Stomach (tissue), 4 donors: ENCODE data around the gene TIE1.

Experiments
- EP300 ChIP-seq: sonication (generic); formaldehyde crosslinking; IDR thresholded peaks from one replicate; pipeline ENCODE4 v1.6.1; 2017; ENCODE audit warnings: antibody characterized with exemption
- POLR2A ChIP-seq, 4 donors: fragments of 450-650 bp; IDR thresholded peaks; one replicate each; pipeline ENCODE4 v1.6.1; 2016; ENCODE audit warnings: antibody characterized with exemption in 4 of 4, control low read depth in 2 of 4, mild to moderate bottlenecking in 1 of 4, moderate library complexity in 1 of 4
- POLR2AphosphoS5 ChIP-seq, 3 donors: sonication (generic); formaldehyde crosslinking; IDR thresholded peaks; one replicate each; pipeline ENCODE4 v1.6.1; 2016; ENCODE audit warnings: antibody characterized with exemption in 3 of 3
- TF ChIP-seq, protein P1 (sequence below), 7 experiments: fragments of 450-650 bp in 4 of 7; fragments of 200-600 bp in 3 of 7; sonication (generic) in 3 of 7; IDR thresholded peaks; one replicate each; pipeline ENCODE4 v1.5.1; 2016 to 2019; ENCODE audit warnings: antibody characterized with exemption in 7 of 7, control low read depth in 2 of 7, mild to moderate bottlenecking in 1 of 7

DNA sequence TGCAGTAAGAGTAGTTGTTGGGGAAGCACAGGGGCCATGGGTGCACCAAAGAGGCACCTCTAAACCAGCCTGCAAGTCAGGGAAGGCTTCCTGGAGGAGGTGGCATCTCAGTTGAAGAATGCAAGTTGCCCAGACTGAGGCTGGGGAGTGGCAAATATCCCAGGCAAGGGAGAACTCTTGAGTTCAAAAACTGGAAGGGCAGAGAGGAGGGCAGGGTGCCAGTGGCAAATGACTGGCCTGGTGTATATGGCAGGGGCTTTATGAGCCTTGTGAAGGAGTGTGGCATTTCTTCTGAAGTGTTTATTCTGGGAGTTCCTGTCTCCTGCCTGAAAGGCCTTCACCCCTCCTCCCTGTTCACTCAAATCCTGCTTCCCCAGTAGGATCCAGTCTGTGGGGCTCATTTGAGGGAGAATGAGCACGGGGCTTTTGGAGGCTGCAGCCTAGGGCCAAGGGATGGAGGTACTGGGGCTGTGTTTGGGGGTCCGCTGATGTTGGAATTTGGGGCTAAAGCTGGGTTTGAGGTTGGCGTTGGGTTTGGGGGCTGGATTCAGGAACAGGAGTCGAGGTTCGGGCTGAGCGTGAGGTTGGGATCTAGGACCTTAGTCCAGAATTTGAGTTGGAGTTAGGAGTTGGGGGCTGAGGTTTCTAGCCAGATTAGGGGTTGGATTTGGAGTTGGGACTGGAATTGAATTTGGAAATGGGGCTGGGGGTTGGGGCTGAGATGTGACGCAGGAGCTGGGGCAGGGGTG lies 31.0 kb upstream of the TIE1 start, which contains the start of gene TMEM125:
- TF ChIP-seq, protein P1, sequence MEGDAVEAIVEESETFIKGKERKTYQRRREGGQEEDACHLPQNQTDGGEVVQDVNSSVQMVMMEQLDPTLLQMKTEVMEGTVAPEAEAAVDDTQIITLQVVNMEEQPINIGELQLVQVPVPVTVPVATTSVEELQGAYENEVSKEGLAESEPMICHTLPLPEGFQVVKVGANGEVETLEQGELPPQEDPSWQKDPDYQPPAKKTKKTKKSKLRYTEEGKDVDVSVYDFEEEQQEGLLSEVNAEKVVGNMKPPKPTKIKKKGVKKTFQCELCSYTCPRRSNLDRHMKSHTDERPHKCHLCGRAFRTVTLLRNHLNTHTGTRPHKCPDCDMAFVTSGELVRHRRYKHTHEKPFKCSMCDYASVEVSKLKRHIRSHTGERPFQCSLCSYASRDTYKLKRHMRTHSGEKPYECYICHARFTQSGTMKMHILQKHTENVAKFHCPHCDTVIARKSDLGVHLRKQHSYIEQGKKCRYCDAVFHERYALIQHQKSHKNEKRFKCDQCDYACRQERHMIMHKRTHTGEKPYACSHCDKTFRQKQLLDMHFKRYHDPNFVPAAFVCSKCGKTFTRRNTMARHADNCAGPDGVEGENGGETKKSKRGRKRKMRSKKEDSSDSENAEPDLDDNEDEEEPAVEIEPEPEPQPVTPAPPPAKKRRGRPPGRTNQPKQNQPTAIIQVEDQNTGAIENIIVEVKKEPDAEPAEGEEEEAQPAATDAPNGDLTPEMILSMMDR (IDR thresholded peaks at IDR 0.05) = no peak
- TF ChIP-seq POLR2AphosphoS5 (IDR thresholded peaks at IDR 0.05) = no peak
- TF ChIP-seq EP300 = no peak
- no peak for TF ChIP-seq POLR2A (IDR thresholded peaks at IDR 0.05)
